Measurements from ENCODE around the gene FSD1. TPM values are rescaled to one million over a fixed set of nuclear protein-coding genes. Genes with fewer than 3 reads are reported as not detected.

Gene FSD1
- total and polyA plus RNA-seq, 10 of the 15 experiments (the other 5 are each of a cell fraction or from before 2014, with no cell fraction given): 0.15 to 5.1 (median 4.0) TPM; not detected in 1

DNA sequence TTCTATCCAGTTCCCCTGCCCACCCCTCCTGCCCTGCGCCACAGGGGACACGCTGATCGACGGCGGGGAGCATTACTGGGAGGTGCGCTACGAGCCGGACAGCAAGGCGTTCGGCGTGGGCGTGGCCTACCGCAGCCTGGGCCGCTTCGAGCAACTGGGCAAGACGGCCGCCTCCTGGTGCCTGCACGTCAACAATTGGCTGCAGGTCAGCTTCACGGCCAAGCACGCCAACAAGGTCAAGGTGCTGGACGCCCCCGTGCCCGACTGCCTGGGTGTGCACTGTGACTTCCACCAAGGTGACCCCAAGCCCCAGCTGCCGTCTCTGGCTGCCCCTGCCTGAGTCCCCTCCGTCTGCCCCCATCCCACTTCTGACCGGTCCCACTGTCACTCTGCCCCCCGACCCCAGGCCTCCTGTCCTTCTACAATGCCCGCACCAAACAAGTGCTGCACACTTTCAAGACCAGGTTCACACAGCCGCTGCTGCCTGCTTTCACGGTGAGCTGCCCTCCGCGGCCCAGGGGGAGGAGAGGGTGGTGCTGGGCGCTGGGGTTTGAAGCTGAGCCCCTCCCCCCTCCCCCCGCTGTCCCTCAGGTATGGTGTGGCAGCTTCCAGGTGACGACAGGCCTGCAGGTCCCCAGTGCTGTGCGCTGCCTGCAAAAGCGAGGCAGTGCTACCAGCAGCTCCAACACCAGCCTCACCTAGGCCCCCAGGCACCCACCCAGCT, 18.7 kb downstream of the FSD1 start:
- no peak for FAIRE-seq
- no peak overlapping the region for H3K9ac ChIP-seq (ENCODE audit: control insufficient read depth, insufficient read depth, low read length)
- intact Hi-C loops (cut with micrococcal nuclease; ENCODE audit: unreplicated experiment): no loop called here

More for the DNA sequence above, 18.7 kb downstream of the FSD1 start:
- Histone ChIP-seq H2AFZ (ENCODE audit: control insufficient read depth, low read depth, low read length) (no peak overlapping the region), H3K4me1 (ENCODE audit: control insufficient read depth, insufficient read depth, low read length) (peaks cover 8% of the 10 kb centered on the region; the same call in 1 of the 2 replicates), H3K4me3 (no peak overlapping the region), H3K4me2 (ENCODE audit: control insufficient read depth, insufficient read depth) (no peak overlapping the region), H3K27ac (ENCODE audit: control insufficient read depth, insufficient read depth) (no peak overlapping the region), H4K20me1 (ENCODE audit: control insufficient read depth, insufficient read depth) (no peaks in the 10 kb centered on the region), H3K36me3 (ENCODE audit: control insufficient read depth in 2 of 2, insufficient read depth in 2 of 2, low read length in 1 of 2) (no peaks in the 10 kb centered on the region), H3K9me3 (replicated peaks; ENCODE audit: control insufficient read depth, insufficient read depth, low read length) (no peaks in the 10 kb centered on the region; the same call in 1 of the 3 replicates), H3K79me2 (ENCODE audit: control insufficient read depth, insufficient read depth, low read length) (no peaks in the 10 kb centered on the region), H3K27me3 (replicated peaks in 1 of 2; ENCODE audit: control insufficient read depth in 2 of 2, insufficient read depth in 2 of 2, low read length in 1 of 2) (no peaks in the 10 kb centered on the region)
- in situ Hi-C loops (cut with MboI): no loop called here
- ChIA-PET SMC1A (ENCODE audit: uncharacterized antibody, unreplicated experiment) (no interaction called here), POLR2A (no interaction called here), CTCF (interaction anchor here (0.8 to 1.6 kb wide), 3 partner anchors 9 to 53 kb away, joined by 3 to 5 read pairs (median 3); no protein-coding TSS in a partner anchor), RAD21 (ENCODE audit: unreplicated experiment) (no interaction called here)
- no TSS peak for BruUV-seq (replicated peaks)
- 72% methylated on average over 35 of the region's 37 CpGs for WGBS (ENCODE audit: insufficient coverage, insufficient replicate concordance, low lambda C conversion rate, missing lambda C conversion rate)
- ATAC-seq (no peak), DNase-seq (ENCODE audit: low read depth, low spot score) (no peak)
- TF ChIP-seq RFX5 (IDR thresholded peaks at IDR 0.05; ENCODE audit: low read depth, low read length) (no peak), ZNF217 (IDR thresholded peaks at IDR 0.05) (no peak), JUND (IDR thresholded peaks at IDR 0.05; ENCODE audit: low read depth, low read length) (no peak), IRF5 (IDR thresholded peaks at IDR 0.05; ENCODE audit: borderline replicate concordance) (no peak), REST (IDR thresholded peaks at IDR 0.05; ENCODE audit: low read depth, low read length) (no peak), CHD1 (IDR thresholded peaks at IDR 0.05; ENCODE audit: low read depth, low read length) (no peak), FOXK2 (IDR thresholded peaks at IDR 0.05) (no peak), MXI1 (IDR thresholded peaks at IDR 0.05; ENCODE audit: low read depth, low read length) (no peak), KAT2A (conservative IDR thresholded peaks at IDR 0.05; ENCODE audit: control insufficient read depth, low read depth, low read length) (no peak), RB1 (IDR thresholded peaks at IDR 0.05; ENCODE audit: borderline replicate concordance) (no peak), BHLHE40 (IDR thresholded peaks at IDR 0.05; ENCODE audit: borderline replicate concordance in 1 of 2, low read depth in 2 of 2, low read length in 1 of 2) (no peak), ATF7 (IDR thresholded peaks at IDR 0.05; ENCODE audit: low read depth) (no peak), ZBED1 (IDR thresholded peaks at IDR 0.05; ENCODE audit: borderline replicate concordance) (no peak)
- TF ChIP-seq, protein P1, sequence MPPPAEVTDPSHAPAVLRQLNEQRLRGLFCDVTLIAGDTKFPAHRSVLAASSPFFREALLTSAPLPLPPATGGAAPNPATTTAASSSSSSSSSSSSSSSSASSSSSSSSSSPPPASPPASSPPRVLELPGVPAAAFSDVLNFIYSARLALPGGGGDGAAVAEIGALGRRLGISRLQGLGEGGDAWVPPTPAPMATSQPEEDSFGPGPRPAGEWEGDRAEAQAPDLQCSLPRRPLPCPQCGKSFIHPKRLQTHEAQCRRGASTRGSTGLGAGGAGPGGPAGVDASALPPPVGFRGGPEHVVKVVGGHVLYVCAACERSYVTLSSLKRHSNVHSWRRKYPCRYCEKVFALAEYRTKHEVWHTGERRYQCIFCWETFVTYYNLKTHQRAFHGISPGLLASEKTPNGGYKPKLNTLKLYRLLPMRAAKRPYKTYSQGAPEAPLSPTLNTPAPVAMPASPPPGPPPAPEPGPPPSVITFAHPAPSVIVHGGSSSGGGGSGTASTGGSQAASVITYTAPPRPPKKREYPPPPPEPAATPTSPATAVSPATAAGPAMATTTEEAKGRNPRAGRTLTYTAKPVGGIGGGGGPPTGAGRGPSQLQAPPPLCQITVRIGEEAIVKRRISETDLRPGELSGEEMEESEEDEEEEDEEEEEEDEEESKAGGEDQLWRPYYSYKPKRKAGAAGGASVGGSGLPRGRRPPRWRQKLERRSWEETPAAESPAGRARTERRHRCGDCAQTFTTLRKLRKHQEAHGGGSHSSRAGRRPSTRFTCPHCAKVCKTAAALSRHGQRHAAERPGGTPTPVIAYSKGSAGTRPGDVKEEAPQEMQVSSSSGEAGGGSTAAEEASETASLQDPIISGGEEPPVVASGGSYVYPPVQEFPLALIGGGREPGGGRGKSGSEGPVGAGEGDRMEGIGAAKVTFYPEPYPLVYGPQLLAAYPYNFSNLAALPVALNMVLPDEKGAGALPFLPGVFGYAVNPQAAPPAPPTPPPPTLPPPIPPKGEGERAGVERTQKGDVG (CRISPR knock-in tag; IDR thresholded peaks at IDR 0.05): no peak
